Stomach (tissue), 19 donors: ENCODE results near the gene ETNK2. TPM values are rescaled to one million over a fixed set of nuclear protein-coding genes. Genes with fewer than 3 reads are reported as not detected.

Source experiments
- DNase-seq, 2 donors: peaks; one replicate each; pipeline versions ENCODE4 v3.0.0 to v3.0.0-alpha.2; 2013 to 2019
- H3K27ac ChIP-seq, 5 donors: fragments of 200-600 bp in 4 of 5; sonication (generic) in 4 of 5; one replicate each; pipeline ENCODE4 v1.5.1; 2013 to 2019; ENCODE audit warnings: mild to moderate bottlenecking in 1 of 5, moderate library complexity in 1 of 5
- H3K27me3 ChIP-seq, 3 donors: fragments of 200-600 bp; sonication (generic); one replicate each; pipeline ENCODE4 v1.5.1; 2017 to 2019; ENCODE audit warnings: mixed run types in 1 of 3
- H3K36me3 ChIP-seq, 4 donors: fragments of 200-600 bp; sonication (generic); 1 replicate in 3 of 4; 2 replicates in 1 of 4; pipeline ENCODE4 v1.5.1; 2016 to 2019
- H3K4me1 ChIP-seq, 4 donors: fragments of 200-600 bp; sonication (generic); one replicate each; pipeline ENCODE4 v1.5.1; 2016 to 2019
- H3K4me3 ChIP-seq, 4 donors: fragments of 200-600 bp; sonication (generic) in 3 of 4; one replicate each; pipeline ENCODE4 v1.5.1; 2016 to 2019; ENCODE audit warnings: mild to moderate bottlenecking in 1 of 4
- H3K9me3 ChIP-seq, 4 donors: fragments of 200-600 bp; sonication (generic); one replicate each; pipeline ENCODE4 v1.5.1; 2016 to 2019
- CTCF ChIP-seq, 7 experiments: fragments of 450-650 bp in 4 of 7; fragments of 200-600 bp in 3 of 7; sonication (generic) in 3 of 7; IDR thresholded peaks; one replicate each; pipeline ENCODE4 v1.5.1; 2016 to 2019; ENCODE audit warnings: antibody characterized with exemption in 7 of 7, control low read depth in 2 of 7, mild to moderate bottlenecking in 1 of 7
- EP300 ChIP-seq: sonication (generic); formaldehyde crosslinking; IDR thresholded peaks from one replicate; pipeline ENCODE4 v1.6.1; 2017; ENCODE audit warnings: antibody characterized with exemption
- POLR2A ChIP-seq, 4 donors: fragments of 450-650 bp; IDR thresholded peaks; one replicate each; pipeline ENCODE4 v1.6.1; 2016; ENCODE audit warnings: antibody characterized with exemption in 4 of 4, control low read depth in 2 of 4, mild to moderate bottlenecking in 1 of 4, moderate library complexity in 1 of 4
- POLR2AphosphoS5 ChIP-seq, 3 donors: sonication (generic); formaldehyde crosslinking; IDR thresholded peaks; one replicate each; pipeline ENCODE4 v1.6.1; 2016; ENCODE audit warnings: antibody characterized with exemption in 3 of 3
- WGBS, 5 donors: extraction: QIAGEN DNeasy Blood & Tissue Kit in 3 of 5; methylation state at CpG; one replicate each; pipeline versions ENCODE4 v1.1.5 to v1.1.7; 2013 to 2018; 5-methylcytosine and 5-hydroxymethylcytosine counted together
- intact Hi-C: fragments of 100-400 bp; cut with DNase I; formaldehyde crosslinking; loops from one replicate; pipeline ENCODE4 v1.15.1; 2023; ENCODE audit warnings: low total_unique reads
- long read RNA-seq, 10 donors: transcript quantifications; one replicate each; lab custom pipeline, GENCODE V29; 2026
- polyA plus RNA-seq, 3 donors: library from polyadenylated mRNA; stranded (reverse); fragments of 200-250 nt; gene quantifications; one replicate each; pipeline ENCODE4 v1.2.3, GENCODE V29; 2013
- total RNA-seq, 5 donors: library from RNA; depleted of rRNA; stranded (reverse); fragments of >200 nt; gene quantifications; one replicate each; pipeline versions ENCODE4 v1.1.0 to v1.2.3, GENCODE V29; 2014 to 2016
- donor health status: healthy with polysubstance abuse.
- donor health status: Bipolar disorder and iron deficiency.
- donor health status: healthy.

Gene ETNK2
- total RNA-seq (10 to 100 TPM in 1 of 5 donors, 1 to 10 TPM in 3, under 1 TPM in 1; 0.45 to 12.2 (median 6.6) TPM), polyA plus RNA-seq (1 to 10 TPM; 3.8 to 8.1 (median 7.8) TPM)
- long read RNA-seq, donor 1, partial matches to known transcripts: 0 of 1 reads
- long read RNA-seq, donor 1, other reads (novel, unspliced or antisense): 0 of 1 reads
- long read RNA-seq, donor 2, partial matches to known transcripts: 0 of 1 reads
- long read RNA-seq, donor 2, other reads (novel, unspliced or antisense): 0 of 1 reads
- long read RNA-seq, donor 3, partial matches to known transcripts: 0 of 1 reads
- long read RNA-seq, donor 3, other reads (novel, unspliced or antisense): 0 of 1 reads
- long read RNA-seq, donor 4: 0 reads
- long read RNA-seq, donor 5, transcript ETNK2-203 (8 exons, 2,434 nt): major isoform, 7 of 14 reads
- long read RNA-seq, donor 5, partial matches to known transcripts: 6 of 14 reads
- long read RNA-seq, donor 5, other reads (novel, unspliced or antisense): 0 of 14 reads
- long read RNA-seq, donor 6: 0 reads
- long read RNA-seq, donor 7, partial matches to known transcripts: 0 of 1 reads
- long read RNA-seq, donor 7, other reads (novel, unspliced or antisense): 0 of 1 reads
- long read RNA-seq, donor 8, partial matches to known transcripts: 0 of 1 reads
- long read RNA-seq, donor 8, other reads (novel, unspliced or antisense): 0 of 1 reads
- long read RNA-seq, donor 9: 0 reads
- long read RNA-seq, donor 10, partial matches to known transcripts: 0 of 2 reads
- long read RNA-seq, donor 10, other reads (novel, unspliced or antisense): 0 of 2 reads

- peaks cover 0 to 19% (median 6%) of the 10 kb centered on the region in 3 donors for H3K27me3 ChIP-seq
- peak within 1 kb of the TSS; percentile 67 to 76 (median 72) for H3K4me3 ChIP-seq
- WGBS, 5 donors: 0 to 2% (median 1%) methylated on average over 23 to 89 of the region's 94 CpGs
- intact Hi-C loops: no loop called here
- H3K27ac ChIP-seq: peak within 1 kb of the TSS; percentile 8 to 86 (median 70)
- H3K36me3 ChIP-seq: no peaks in the 10 kb centered on the region
- TF ChIP-seq CTCF (IDR thresholded peaks at IDR 0.05) (no peak), POLR2A (IDR thresholded peaks at IDR 0.05) (no peak), EP300 (no peak), POLR2AphosphoS5 (IDR thresholded peaks at IDR 0.05) (no peak)
- H3K4me1 ChIP-seq: peaks cover 13 to 31% (median 26%) of the 10 kb centered on the region in 4 donors
- H3K9me3 ChIP-seq: no peaks in the 10 kb centered on the region
- peak; percentile 39 to 90 for DNase-seq
Measured at GRCh38 chr1:204151552-204152309, at the start of gene ETNK2. ETNK2 (minus strand) TSS chr1:204152044; CDS start chr1:204151852, 192 bp downstream.

- H3K9me3 ChIP-seq: no peaks in the 10 kb centered on the region
- intact Hi-C loops: no loop called here
- no peak overlapping the region for H3K4me3 ChIP-seq
- no peaks in the 10 kb centered on the region for H3K36me3 ChIP-seq
- H3K4me1 ChIP-seq: peaks cover 0 to 6% (median 0%) of the 10 kb centered on the region in 4 donors
- peaks cover 0 to 53% (median 0%) of the 10 kb centered on the region in 3 donors for H3K27me3 ChIP-seq
- no peak overlapping the region for H3K27ac ChIP-seq
- TF ChIP-seq CTCF (IDR thresholded peaks at IDR 0.05) (no peak), POLR2AphosphoS5 (IDR thresholded peaks at IDR 0.05) (no peak)
- 86 to 91% (median 89%) methylated on average over 12 of the region's 12 CpGs for WGBS, 5 donors
- no peak for DNase-seq
Measured at GRCh38 chr1:204201348-204202040, 49.6 kb upstream of the ETNK2 start.

- H3K4me3 ChIP-seq: no peak overlapping the region
- no peaks in the 10 kb centered on the region for H3K36me3 ChIP-seq
- DNase-seq: no peak
- H3K27ac ChIP-seq: no peak overlapping the region
- peaks cover 0 to 53% (median 0%) of the 10 kb centered on the region in 3 donors for H3K27me3 ChIP-seq
- TF ChIP-seq EP300 (no peak), CTCF (IDR thresholded peaks at IDR 0.05) (no peak), POLR2A (IDR thresholded peaks at IDR 0.05) (no peak), POLR2AphosphoS5 (IDR thresholded peaks at IDR 0.05) (no peak)
- H3K4me1 ChIP-seq: peaks cover 3 to 6% (median 3%) of the 10 kb centered on the region in 4 donors
- intact Hi-C loops: no loop called here
- H3K9me3 ChIP-seq: no peaks in the 10 kb centered on the region
- WGBS, 5 donors: 80 to 89% (median 88%) methylated on average over 9 of the region's 9 CpGs
Measured at GRCh38 chr1:204199579-204199978, 47.7 kb upstream of the ETNK2 start.
